Esophagus (tissue), 2 donors: ENCODE measurements around the gene ATG10. TPM values are rescaled to one million over a fixed set of nuclear protein-coding genes. Genes with fewer than 3 reads are reported as not detected.
"Not testable (repeated sequence)": the region's sequence is repeated elsewhere in the genome, so short reads cannot be mapped to it uniquely, and the experiment has no call there.

Source experiments
- H3K27ac ChIP-seq, 2 donors: one replicate each; pipeline ENCODE4 v1.5.1; 2013; ENCODE audit warnings: low read depth in 2 of 2, mild to moderate bottlenecking in 2 of 2, inconsistent platforms in 1 of 2, low read length in 1 of 2, moderate library complexity in 1 of 2
- H3K27me3 ChIP-seq, 2 donors: one replicate each; pipeline ENCODE4 v1.6.1; 2013; ENCODE audit warnings: low read length in 2 of 2, control low read depth in 1 of 2, mild to moderate bottlenecking in 1 of 2; ENCODE audit not compliant: insufficient read depth in 2 of 2, control insufficient read depth in 1 of 2
- H3K36me3 ChIP-seq, 2 donors: one replicate each; pipeline ENCODE4 v1.6.1; 2013; ENCODE audit warnings: low read length in 1 of 2; ENCODE audit not compliant: control insufficient read depth in 2 of 2, insufficient read depth in 2 of 2
- H3K4me1 ChIP-seq, 2 donors: one replicate each; pipeline ENCODE4 v1.6.1; 2013; ENCODE audit warnings: low read length in 1 of 2; ENCODE audit not compliant: control insufficient read depth in 2 of 2, insufficient read depth in 2 of 2
- H3K4me3 ChIP-seq, 2 donors: one replicate each; pipeline ENCODE4 v1.5.1; 2013; ENCODE audit warnings: low read length in 2 of 2, mild to moderate bottlenecking in 2 of 2, low read depth in 1 of 2, moderate library complexity in 1 of 2
- H3K9me3 ChIP-seq, 2 donors: one replicate each; pipeline ENCODE4 v1.6.1; 2013; ENCODE audit warnings: mild to moderate bottlenecking in 2 of 2, low read depth in 1 of 2, low read length in 1 of 2, moderate library complexity in 1 of 2; ENCODE audit not compliant: control insufficient read depth in 2 of 2, insufficient read depth in 1 of 2
- WGBS, 2 donors: extraction: QIAGEN DNeasy Blood & Tissue Kit; methylation state at CpG; one replicate each; pipeline ENCODE4 v1.1.7; 2013; 5-methylcytosine and 5-hydroxymethylcytosine counted together
- polyA plus RNA-seq, 2 donors: library from polyadenylated mRNA; stranded (reverse); fragments of 200-250 nt; gene quantifications; one replicate each; pipeline ENCODE4 v1.2.3, GENCODE V29; 2013
- donor health status: healthy with polysubstance abuse.
- donor health status: Bipolar disorder and iron deficiency.

ATG10 gene
- polyA plus RNA-seq, 2 donors: 3.8 to 5.1 TPM

- Histone ChIP-seq H3K27ac (no peak overlapping the region), H3K4me1 (no peaks in the 10 kb centered on the region), H3K27me3 (no peaks in the 10 kb centered on the region), H3K36me3 (no peaks in the 10 kb centered on the region), H3K9me3 (no peaks in the 10 kb centered on the region), H3K4me3 (no peak overlapping the region)
- WGBS, 2 donors: 62 to 83% methylated on average over 1 of the region's 1 CpG
These were observed 133.6 kb downstream of the ATG10 start for GRCh38 chr5:82105457-82105856.

GRCh38 chr5:82106207-82106606 is 134.4 kb downstream of the ATG10 start:
- no peak overlapping the region for H3K27ac ChIP-seq
- H3K36me3 ChIP-seq: no peaks in the 10 kb centered on the region
- no peaks in the 10 kb centered on the region for H3K27me3 ChIP-seq
- no peaks in the 10 kb centered on the region for H3K4me1 ChIP-seq
- WGBS, 2 donors: 71 to 91% methylated on average over 3 of the region's 3 CpGs
- no peak overlapping the region for H3K4me3 ChIP-seq
- no peaks in the 10 kb centered on the region for H3K9me3 ChIP-seq

GRCh38 chr5:82106756-82107155 is 134.9 kb downstream of the ATG10 start:
- no peaks in the 10 kb centered on the region for H3K9me3 ChIP-seq
- H3K4me3 ChIP-seq: no peak overlapping the region
- WGBS, 2 donors: 16 to 41% methylated on average over 1 of the region's 1 CpG
- H3K27me3 ChIP-seq: no peaks in the 10 kb centered on the region
- H3K4me1 ChIP-seq: no peaks in the 10 kb centered on the region
- no peak overlapping the region for H3K27ac ChIP-seq
- no peaks in the 10 kb centered on the region for H3K36me3 ChIP-seq

GRCh38 chr5:82107267-82107666 is 135.4 kb downstream of the ATG10 start:
- H3K27ac ChIP-seq: no peak overlapping the region
- H3K9me3 ChIP-seq: no peaks in the 10 kb centered on the region
- H3K4me3 ChIP-seq: no peak overlapping the region
- H3K4me1 ChIP-seq: no peaks in the 10 kb centered on the region
- no peaks in the 10 kb centered on the region for H3K36me3 ChIP-seq
- no peaks in the 10 kb centered on the region for H3K27me3 ChIP-seq

GRCh38 chr5:82109013-82109412 is 137.2 kb downstream of the ATG10 start:
- WGBS, 2 donors: 95 to 96% methylated on average over 3 of the region's 3 CpGs
- no peak overlapping the region for H3K4me3 ChIP-seq
- no peaks in the 10 kb centered on the region for H3K4me1 ChIP-seq
- no peaks in the 10 kb centered on the region for H3K36me3 ChIP-seq
- no peaks in the 10 kb centered on the region for H3K27me3 ChIP-seq
- H3K27ac ChIP-seq: no peak overlapping the region
- H3K9me3 ChIP-seq: no peaks in the 10 kb centered on the region

- not testable (repeated sequence) for H3K27ac ChIP-seq, H3K4me3 ChIP-seq, H3K27me3 ChIP-seq, H3K36me3 ChIP-seq, H3K4me1 ChIP-seq, H3K9me3 ChIP-seq
- WGBS, 2 donors: 100% methylated on average over 2 of the region's 2 CpGs
These were observed 138.1 kb downstream of the ATG10 start for GRCh38 chr5:82109915-82110314.

- 86 to 90% methylated on average over 2 of the region's 2 CpGs for WGBS, 2 donors
- Histone ChIP-seq H3K27me3 (no peaks in the 10 kb centered on the region), H3K36me3 (no peaks in the 10 kb centered on the region), H3K27ac (no peak overlapping the region), H3K4me3 (no peak overlapping the region), H3K9me3 (no peaks in the 10 kb centered on the region), H3K4me1 (no peaks in the 10 kb centered on the region)
These were observed 139.4 kb downstream of the ATG10 start for GRCh38 chr5:82111191-82111590.

- Histone ChIP-seq H3K36me3 (no peaks in the 10 kb centered on the region), H3K27ac (no peak overlapping the region), H3K4me1 (no peaks in the 10 kb centered on the region), H3K27me3 (no peaks in the 10 kb centered on the region), H3K9me3 (no peaks in the 10 kb centered on the region), H3K4me3 (no peak overlapping the region)
- WGBS, 2 donors: 96 to 97% methylated on average over 1 of the region's 1 CpG
These were observed 144.0 kb downstream of the ATG10 start for GRCh38 chr5:82115858-82116257.

GRCh38 chr5:82119889-82120288 is 148.1 kb downstream of the ATG10 start:
- 92 to 93% methylated on average over 4 of the region's 4 CpGs for WGBS, 2 donors
- Histone ChIP-seq H3K4me1 (no peaks in the 10 kb centered on the region), H3K4me3 (no peak overlapping the region), H3K36me3 (no peaks in the 10 kb centered on the region), H3K9me3 (no peaks in the 10 kb centered on the region), H3K27me3 (no peaks in the 10 kb centered on the region), H3K27ac (no peak overlapping the region)

GRCh38 chr5:82129723-82130285 is 158.0 kb downstream of the ATG10 start:
- Histone ChIP-seq H3K27ac (no peak overlapping the region), H3K27me3 (no peaks in the 10 kb centered on the region), H3K4me1 (no peaks in the 10 kb centered on the region), H3K4me3 (no peak overlapping the region), H3K9me3 (no peaks in the 10 kb centered on the region), H3K36me3 (no peaks in the 10 kb centered on the region)
- WGBS, 2 donors: 93% methylated on average over 13 of the region's 13 CpGs
